Right lobe of liver (tissue), 6 donors: Measurements from ENCODE around the gene RASL12. TPM values are rescaled to one million over a fixed set of nuclear protein-coding genes. Genes with fewer than 3 reads are reported as not detected.
"Not testable (repeated sequence)": the region's sequence is repeated elsewhere in the genome, so short reads cannot be mapped to it uniquely, and the experiment has no call there.

Source experiments
- ATAC-seq, 4 donors: fragments of 200-7000 bp; cut with Tn5 transposase; one replicate each; pipeline ENCODE4 v1.9.1; 2020; ENCODE audit warnings: mild to moderate bottlenecking in 4 of 4, moderate library complexity in 4 of 4
- DNase-seq, 3 donors: peaks; one replicate each; pipeline ENCODE4 v3.0.0-alpha.2; 2020
- H3K27ac ChIP-seq, 3 donors: fragments of 200-600 bp; one replicate each; pipeline ENCODE4 v1.8.0; 2022
- H3K27me3 ChIP-seq, 2 donors: fragments of 200-600 bp; one replicate each; pipeline ENCODE4 v1.8.0; 2022
- H3K36me3 ChIP-seq, 4 donors: fragments of 200-600 bp; sonication (generic) in 1 of 4; one replicate each; pipeline versions ENCODE4 v1.5.1 to v1.8.0; 2017 to 2022; ENCODE audit warnings: control low read depth in 1 of 4
- H3K4me1 ChIP-seq, 4 donors: fragments of 200-600 bp; sonication (generic) in 1 of 4; one replicate each; pipeline versions ENCODE4 v1.5.1 to v1.8.0; 2017 to 2022; ENCODE audit warnings: control low read depth in 1 of 4
- H3K4me3 ChIP-seq, 3 donors: fragments of 200-600 bp; one replicate each; pipeline ENCODE4 v1.8.0; 2022
- H3K9me3 ChIP-seq, 4 donors: fragments of 200-600 bp; sonication (generic) in 1 of 4; one replicate each; pipeline versions ENCODE4 v1.5.1 to v1.8.0; 2017 to 2022; ENCODE audit warnings: control low read depth in 1 of 4
- CTCF ChIP-seq, 4 donors: fragments of 200-600 bp in 3 of 4; fragments of 450-650 bp in 1 of 4; IDR thresholded peaks; one replicate each; pipeline versions ENCODE4 v1.5.1 to v1.8.0; 2016 to 2022; ENCODE audit warnings: antibody characterized with exemption in 4 of 4, mild to moderate bottlenecking in 2 of 4
- POLR2A ChIP-seq: fragments of 450-650 bp; IDR thresholded peaks from one replicate; pipeline ENCODE4 v1.6.1; 2017; ENCODE audit warnings: antibody characterized with exemption, mild to moderate bottlenecking
- WGBS: methylation state at CpG from one replicate; pipeline ENCODE4 v1.1.6; 2018; ENCODE audit warnings: low coverage, low lambda C conversion rate; ENCODE audit not compliant: insufficient coverage; ENCODE audit errors: missing lambda C conversion rate; 5-methylcytosine and 5-hydroxymethylcytosine counted together
- intact Hi-C, 2 donors: fragments of 100-400 bp; cut with DNase I; formaldehyde crosslinking; loops; one replicate each; pipeline versions ENCODE4 v1.11.2 to v1.14.1; 2022
- total RNA-seq, 6 experiments: library from RNA; depleted of rRNA in 2 of 6; stranded (reverse); fragments of >200 nt in 2 of 6; fragmentation: NEBNext Ultra II Directional in 3 of 6; extraction: Animal tissue kit (Norgen Biotek cat#: 25700) in 3 of 6; gene quantifications; one replicate each; pipeline versions ENCODE4 v1.1.0 to v1.2.4, GENCODE V29; 2016 to 2023
- donor health status: DM: no; HTN: yes; CAD: no.
- donor health status: DM: no; HTN: no; CAD: no.
- donor health status: DM: no; HTN: no; CAD: no.
- donor health status: DM: no; HTN: yes; CAD: no.
- donor health status: DM: no; HTN: yes; CAD: no.

The RASL12 gene
- total RNA-seq, 6 experiments from 2014 or later, result 0.07 to 1.5 (median 0.24) TPM

- Histone ChIP-seq H3K4me3 (no peak overlapping the region), H3K9me3 (no peaks in the 10 kb centered on the region), H3K27ac (no peak overlapping the region), H3K4me1 (no peaks in the 10 kb centered on the region), H3K36me3 (peaks cover 0 to 36% (median 11%) of the 10 kb centered on the region in 4 donors), H3K27me3 (no peaks in the 10 kb centered on the region)
- DNase-seq (peak in 2 of 3 donors; percentile 67 to 77), ATAC-seq (peak; percentile 74 to 94 (median 82))
- no peak for TF ChIP-seq POLR2A
- TF ChIP-seq CTCF (IDR thresholded peaks at IDR 0.05), result peak; percentile 74 to 88 (median 80)
- intact Hi-C loops, result loop anchor here in 1 of 2 donors (5.0 kb wide), 2 partner anchors 49 to 69 kb away; no protein-coding TSS in a partner anchor
- WGBS, result 24% methylated on average over 9 of the region's 9 CpGs
Measured at GRCh38 chr15:65101411-65101890, 33.7 kb upstream of the RASL12 start.

- ATAC-seq (no peak), DNase-seq (no peak)
- intact Hi-C loops, result loop anchor here in 1 of 2 donors (5.0 kb wide), 2 partner anchors 48 to 68 kb away; no protein-coding TSS in a partner anchor
- Histone ChIP-seq H3K27me3 (no peaks in the 10 kb centered on the region), H3K36me3 (peaks cover 0 to 28% (median 11%) of the 10 kb centered on the region in 4 donors), H3K4me1 (peaks cover 0 to 6% (median 2%) of the 10 kb centered on the region in 4 donors), H3K27ac (no peak overlapping the region), H3K4me3 (no peak overlapping the region), H3K9me3 (no peaks in the 10 kb centered on the region)
- 40% methylated on average over 1 of the region's 7 CpGs for WGBS
- no peak for TF ChIP-seq CTCF (IDR thresholded peaks at IDR 0.05)
- TF ChIP-seq POLR2A, result no peak
Measured at GRCh38 chr15:65100442-65100841, 32.7 kb upstream of the RASL12 start.

GRCh38 chr15:65099801-65100200 is 32.0 kb upstream of the RASL12 start:
- peaks cover 0 to 28% (median 11%) of the 10 kb centered on the region in 4 donors for H3K36me3 ChIP-seq
- H3K27ac ChIP-seq, H3K9me3 ChIP-seq, ATAC-seq, H3K4me3 ChIP-seq, H3K27me3 ChIP-seq, DNase-seq: not testable (repeated sequence)
- peaks cover 0 to 12% (median 5%) of the 10 kb centered on the region in 4 donors for H3K4me1 ChIP-seq
- intact Hi-C loops, result loop anchor here (5.0 kb wide), 2 partner anchors 48 to 68 kb away; no protein-coding TSS in a partner anchor
- 89% methylated on average over 10 of the region's 10 CpGs for WGBS

- no peak overlapping the region for H3K27ac ChIP-seq
- H3K27me3 ChIP-seq, result no peaks in the 10 kb centered on the region
- WGBS, result no CpG with 5 or more reads among the region's 5 CpGs
- H3K36me3 ChIP-seq, result peaks cover 0 to 26% (median 11%) of the 10 kb centered on the region in 4 donors
- DNase-seq, result no peak
- no peak for TF ChIP-seq POLR2A
- TF ChIP-seq CTCF (IDR thresholded peaks at IDR 0.05), result no peak
- no peaks in the 10 kb centered on the region for H3K9me3 ChIP-seq
- no peak for ATAC-seq
- no peak overlapping the region for H3K4me3 ChIP-seq
- intact Hi-C loops, result loop anchor here in 1 of 2 donors (5.0 kb wide), 1 partner anchor 47 kb away; no protein-coding TSS in a partner anchor
- peaks cover 0 to 17% (median 7%) of the 10 kb centered on the region in 4 donors for H3K4me1 ChIP-seq
Measured at GRCh38 chr15:65099336-65099735, 31.5 kb upstream of the RASL12 start.

- H3K4me3 ChIP-seq, result no peak overlapping the region
- H3K27ac ChIP-seq, result no peak overlapping the region
- intact Hi-C loops, result loop anchor here in 1 of 2 donors (5.0 kb wide), 1 partner anchor 45 kb away; no protein-coding TSS in a partner anchor
- TF ChIP-seq POLR2A, result no peak
- TF ChIP-seq CTCF (IDR thresholded peaks at IDR 0.05), result no peak
- ATAC-seq, result no peak
- H3K4me1 ChIP-seq, result peaks cover 0 to 19% (median 7%) of the 10 kb centered on the region in 4 donors
- 100% methylated on average over 1 of the region's 7 CpGs for WGBS
- no peaks in the 10 kb centered on the region for H3K27me3 ChIP-seq
- DNase-seq, result peak in 1 of 3 donors; percentile 37
- H3K36me3 ChIP-seq, result peaks cover 0 to 22% (median 10%) of the 10 kb centered on the region in 4 donors
- H3K9me3 ChIP-seq, result no peaks in the 10 kb centered on the region
Measured at GRCh38 chr15:65097651-65098263, 30.0 kb upstream of the RASL12 start.
